GM19455 (cell line): Measurements from ENCODE around the gene UGT1A5.

Source experiments
- ATAC-seq: cut with Tn5 transposase; IDR thresholded peaks from one replicate; pipeline ENCODE4 v1.9.1; 2021; ENCODE audit not compliant: unreplicated experiment

The UGT1A5 gene

DNA sequence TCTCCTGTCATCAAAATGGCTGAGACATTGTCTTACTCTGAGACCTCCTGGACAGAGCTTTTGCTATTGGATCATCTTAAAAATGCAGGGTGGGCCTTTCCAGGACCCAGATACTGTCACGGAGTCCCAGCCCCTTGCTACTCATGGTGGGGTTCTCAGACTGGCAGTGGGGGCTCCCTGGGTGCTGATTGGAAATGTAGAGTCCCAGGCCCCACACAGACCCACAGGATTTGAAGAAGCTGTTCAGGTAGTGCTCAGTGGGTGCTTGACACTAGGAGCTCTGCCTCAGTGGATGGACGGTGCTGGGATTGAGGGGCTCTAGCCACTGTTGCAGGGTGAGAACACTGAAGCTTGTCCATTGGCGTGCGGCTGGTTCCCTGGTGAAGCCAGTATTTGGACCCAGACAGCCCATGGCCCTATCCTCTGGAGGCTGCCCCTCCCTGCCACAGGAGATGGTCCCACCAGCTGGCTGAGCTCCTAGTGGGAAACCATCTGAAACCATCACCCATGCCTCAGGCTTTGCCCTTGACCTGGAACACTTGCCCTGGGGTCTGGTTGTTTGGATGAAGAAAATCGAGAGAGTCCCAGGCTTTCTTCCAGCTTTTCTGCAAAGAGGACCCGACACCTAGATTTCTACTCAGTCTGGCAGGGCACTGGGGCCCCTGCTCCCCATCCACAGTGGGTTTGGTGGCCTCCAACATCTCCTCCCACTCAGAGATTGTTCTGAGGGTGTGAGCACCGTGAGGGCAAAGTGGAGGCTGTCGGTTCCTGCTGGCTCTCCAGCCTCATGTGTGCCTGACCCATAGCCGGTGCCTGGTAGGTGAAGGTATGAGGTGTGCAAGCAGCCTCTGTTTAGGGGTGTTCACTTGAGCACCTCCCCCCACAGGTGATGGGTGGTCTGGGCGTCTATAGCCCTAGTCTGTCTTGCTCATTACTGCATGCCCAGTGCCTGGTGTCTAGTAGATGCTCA is 95.5 kb downstream of the UGT1A5 start:
- ATAC-seq = no peak

GRCh38 chr2:233810385-233810784 is 97.7 kb downstream of the UGT1A5 start:
- ATAC-seq = no peak

DNA sequence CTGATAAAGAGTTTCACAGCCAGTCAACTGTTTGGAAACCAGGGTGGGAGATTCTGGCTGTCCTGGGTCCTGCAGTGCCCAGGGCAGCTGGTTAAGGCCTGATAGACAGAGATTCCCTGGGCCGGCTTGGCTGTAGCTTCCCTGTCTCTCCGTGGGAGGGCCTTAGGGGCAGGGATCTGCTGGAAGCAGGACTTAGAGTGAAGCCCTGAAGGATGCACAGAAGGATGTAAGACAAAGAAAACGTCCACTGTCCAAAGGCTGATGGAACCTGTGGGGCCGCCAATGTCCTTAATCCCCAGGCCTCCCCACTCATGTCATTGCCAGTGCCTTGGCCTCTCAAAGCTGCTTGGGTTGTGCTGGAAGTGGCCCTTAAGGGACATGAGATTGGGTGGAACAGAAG is 98.4 kb downstream of the UGT1A5 start:
- ATAC-seq = no peak

GRCh38 chr2:233811732-233812131 is 99.0 kb downstream of the UGT1A5 start:
- no peak for ATAC-seq

DNA sequence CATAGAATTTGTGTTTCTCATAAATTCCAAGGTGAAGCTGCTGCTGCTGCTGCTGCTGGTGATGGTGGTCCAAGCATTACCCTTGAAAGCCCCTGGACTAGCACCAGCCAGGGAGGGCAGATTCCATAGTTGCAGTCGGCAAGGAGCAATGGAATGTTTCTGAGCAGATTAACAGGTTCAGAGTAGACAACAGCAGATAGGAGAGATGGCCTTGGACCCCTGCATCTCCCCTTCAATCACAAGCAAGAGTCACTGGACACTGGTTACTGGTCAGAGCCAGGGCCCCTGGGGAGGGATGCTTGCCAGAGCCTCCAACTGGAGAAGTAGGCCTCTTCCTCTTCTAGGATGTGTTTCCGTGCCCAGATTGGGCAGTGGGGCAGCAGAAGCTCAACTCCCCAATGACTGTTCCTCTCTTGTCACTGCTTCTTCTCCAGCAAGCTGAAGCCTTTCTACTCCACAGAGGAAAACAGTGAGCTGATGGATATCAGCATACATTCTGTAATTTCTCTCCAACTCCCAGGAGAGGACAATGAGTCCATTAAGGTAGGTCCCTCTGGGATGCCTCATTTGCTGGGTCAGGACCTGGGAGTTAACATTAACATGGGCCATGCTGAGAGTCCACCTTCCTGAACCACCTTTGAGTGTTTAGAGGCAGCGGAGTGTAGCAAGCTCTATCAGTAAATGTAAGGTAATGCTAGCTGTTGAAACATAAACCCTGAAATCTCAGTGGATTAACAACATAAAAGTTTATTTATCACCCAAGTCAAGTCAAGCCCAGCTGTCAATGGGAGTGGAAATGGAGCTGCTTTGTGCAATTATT is 100.7 kb downstream of the UGT1A5 start:
- no peak for ATAC-seq

DNA sequence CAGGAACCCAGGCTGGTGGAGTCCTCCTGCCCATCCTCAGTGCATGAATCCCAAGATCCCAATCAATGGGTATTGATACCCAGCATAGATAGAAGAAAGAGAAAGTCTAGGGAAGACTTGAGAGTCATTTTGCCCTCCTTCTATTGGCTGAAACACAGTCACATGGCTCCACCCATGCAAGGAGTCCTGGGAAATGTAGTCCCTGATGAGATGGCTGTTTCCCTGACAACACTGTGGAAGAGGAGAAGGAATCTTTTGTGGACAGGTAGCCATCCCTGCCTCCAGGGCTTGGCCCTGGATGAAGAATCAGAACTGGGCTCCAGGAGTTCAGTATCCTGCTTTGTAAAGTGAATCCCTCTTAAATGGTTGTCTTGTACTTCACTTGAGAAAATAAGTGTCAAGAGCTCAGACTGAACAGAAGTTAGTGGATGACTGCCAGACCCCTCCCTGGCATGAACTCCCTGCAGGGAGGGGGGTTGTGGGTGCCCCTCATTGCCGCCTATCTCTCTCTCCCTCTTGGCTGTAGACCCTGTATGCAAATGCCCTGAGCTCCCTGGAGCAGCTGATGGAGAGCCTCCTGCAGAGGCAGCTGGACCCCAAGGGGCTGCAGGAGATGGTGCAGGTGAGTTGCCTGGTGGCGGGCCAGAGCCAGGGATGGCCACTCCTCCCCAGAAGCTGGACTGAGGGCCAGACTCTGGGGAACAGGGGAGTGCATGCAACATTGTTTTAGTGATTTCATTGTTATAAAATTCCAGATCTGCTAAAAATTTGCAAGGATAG is 101.5 kb downstream of the UGT1A5 start:
- ATAC-seq = no peak

DNA sequence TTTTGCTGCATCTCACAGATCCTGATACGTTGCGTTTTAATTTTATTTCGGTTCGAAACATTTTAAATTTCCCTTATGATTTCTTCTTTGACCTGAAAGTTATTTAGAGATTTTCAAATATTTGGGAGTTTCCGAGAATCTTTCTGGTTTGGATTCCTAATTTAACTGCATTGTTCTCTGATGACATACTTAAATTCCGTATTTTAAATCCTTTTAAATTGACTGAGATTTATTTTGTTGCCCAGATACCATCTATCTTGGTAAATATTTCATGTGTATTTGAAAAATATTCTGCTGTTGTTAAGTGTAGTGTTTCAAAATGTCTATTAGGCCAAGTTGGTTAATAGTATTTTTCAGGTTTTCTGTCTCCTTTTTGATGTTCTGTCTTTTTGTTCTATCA is 103.2 kb downstream of the UGT1A5 start:
- no peak for ATAC-seq

GRCh38 chr2:233816334-233816733 is 103.6 kb downstream of the UGT1A5 start:
- no peak for ATAC-seq

DNA sequence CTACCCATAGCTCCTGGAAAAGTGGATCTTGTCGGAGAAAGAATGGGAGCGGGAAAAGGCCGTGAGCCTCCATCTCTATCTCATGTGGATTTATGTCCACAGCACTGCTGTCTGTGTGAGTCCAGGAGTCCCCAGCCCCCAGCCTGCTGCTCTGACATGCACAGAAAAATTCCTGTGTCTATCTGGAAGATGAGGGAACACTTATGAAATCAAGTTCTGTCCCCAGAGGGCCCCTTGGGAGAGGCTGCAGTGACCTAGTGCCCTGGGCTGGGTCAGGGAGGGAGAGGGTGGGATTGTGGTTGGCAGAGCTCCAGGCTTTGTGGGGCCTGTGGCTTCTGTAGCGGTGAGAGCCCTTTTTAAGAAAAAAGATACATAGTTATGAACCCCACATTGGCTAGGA is 104.1 kb downstream of the UGT1A5 start:
- ATAC-seq = no peak

- no peak for ATAC-seq
These were observed 104.7 kb downstream of the UGT1A5 start for GRCh38 chr2:233817361-233817911.

- ATAC-seq = no peak
These were observed 105.4 kb downstream of the UGT1A5 start for GRCh38 chr2:233817995-233818638.

GRCh38 chr2:233818639-233819621 is 106.2 kb downstream of the UGT1A5 start:
- no peak for ATAC-seq

GRCh38 chr2:233819884-233820773 is 107.4 kb downstream of the UGT1A5 start:
- no peak for ATAC-seq

DNA sequence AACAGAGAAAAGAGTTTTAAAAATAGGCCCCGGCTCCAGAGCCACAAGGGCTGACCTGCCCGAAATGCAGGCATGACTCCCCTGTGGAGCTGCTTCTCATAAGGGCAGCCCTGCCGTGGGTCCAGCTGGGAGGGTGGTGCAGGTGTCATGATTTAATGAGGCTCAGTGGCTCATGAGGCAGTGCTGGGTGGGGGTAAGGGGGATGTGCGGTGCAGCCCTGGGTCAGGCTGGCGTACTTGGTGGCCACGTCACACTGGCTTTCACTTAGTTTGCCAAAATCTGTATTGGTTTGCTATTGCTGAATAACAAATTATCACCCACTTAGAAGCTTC is 108.0 kb downstream of the UGT1A5 start:
- ATAC-seq = no peak

- ATAC-seq = no peak
These were observed 108.5 kb downstream of the UGT1A5 start for GRCh38 chr2:233821196-233821595.

- ATAC-seq = no peak
These were observed 109.0 kb downstream of the UGT1A5 start for GRCh38 chr2:233821709-233822100.

- no peak for ATAC-seq
These were observed 109.5 kb downstream of the UGT1A5 start for GRCh38 chr2:233822101-233822771.
